Adrenal gland (tissue), 19 donors: ENCODE measurements around the gene SIRT1. TPM values are rescaled to one million over a fixed set of nuclear protein-coding genes. Genes with fewer than 3 reads are reported as not detected.
A peak's percentile ranks its signal among the peaks of the same experiment; 100 is the strongest.
"Not testable (repeated sequence)": the region's sequence is repeated elsewhere in the genome, so short reads cannot be mapped to it uniquely, and the experiment has no call there.

Experiments
- DNase-seq, 7 donors: peaks; one replicate each; pipeline ENCODE4 v3.0.0-alpha.2; 2019 to 2020
- H3K27ac ChIP-seq, 5 donors: fragments of 200-600 bp; sonication (generic) in 4 of 5; 1 replicate in 3 of 5; 2 replicates in 2 of 5; pipeline versions ENCODE4 v1.5.1 to v1.8.0; 2016 to 2020; ENCODE audit warnings: mild to moderate bottlenecking in 1 of 5
- H3K27me3 ChIP-seq: fragments of 200-600 bp; 2 replicates; pipeline ENCODE4 v1.8.0; 2021
- H3K36me3 ChIP-seq, 2 donors: fragments of 200-600 bp; replicated peaks in 1 of 2; 1 replicate in 1 of 2; 2 replicates in 1 of 2; pipeline versions ENCODE4 v1.5.1 to v1.8.0; 2018 to 2022
- H3K4me1 ChIP-seq, 2 donors: fragments of 200-600 bp; replicated peaks in 1 of 2; 1 replicate in 1 of 2; 2 replicates in 1 of 2; pipeline versions ENCODE4 v1.5.1 to v1.8.0; 2018 to 2021
- H3K4me3 ChIP-seq, 4 donors: fragments of 200-600 bp; sonication (generic) in 3 of 4; one replicate each; pipeline ENCODE4 v1.5.1; 2016 to 2018
- H3K9me3 ChIP-seq, 3 donors: fragments of 200-600 bp; sonication (generic) in 1 of 3; replicated peaks in 1 of 3; 1 replicate in 2 of 3; 2 replicates in 1 of 3; pipeline versions ENCODE4 v1.5.1 to v1.8.0; 2016 to 2021
- CTCF ChIP-seq, 6 experiments: fragments of 450-650 bp in 4 of 6; fragments of 200-600 bp in 2 of 6; sonication (generic) in 1 of 6; IDR thresholded peaks; 1 replicate in 5 of 6; 2 replicates in 1 of 6; pipeline versions ENCODE4 v1.5.1 to v1.8.0; 2016 to 2021; ENCODE audit warnings: antibody characterized with exemption in 6 of 6, mild to moderate bottlenecking in 2 of 6, moderate library complexity in 1 of 6
- POLR2A ChIP-seq, 2 donors: fragments of 450-650 bp; IDR thresholded peaks; one replicate each; pipeline ENCODE4 v1.6.1; 2017; ENCODE audit warnings: antibody characterized with exemption in 2 of 2, mild to moderate bottlenecking in 2 of 2, moderate library complexity in 1 of 2
- WGBS, 4 donors: extraction: QIAGEN DNeasy Blood & Tissue Kit in 2 of 4; methylation state at CpG; one replicate each; pipeline versions ENCODE4 v1.1.5 to v1.1.7; 2013 to 2017; 5-methylcytosine and 5-hydroxymethylcytosine counted together
- intact Hi-C, 2 donors: fragments of 100-400 bp; cut with DNase I; formaldehyde crosslinking; loops; one replicate each; pipeline versions ENCODE4 v1.14.1 to v1.15.0; 2022 to 2023
- long read RNA-seq, 10 donors: library from polyadenylated mRNA in 3 of 10; unstranded in 2 of 10; stranded (forward) in 1 of 10; transcript quantifications; one replicate each; pipeline ENCODE4 v2.0.0 and lab custom pipeline, GENCODE V29; 2021 to 2026
- polyA plus RNA-seq, 3 donors: library from polyadenylated mRNA; stranded (reverse); fragments of 200-250 nt in 2 of 3; fragments of 350-450 nt in 1 of 3; fragmentation: Illumina TruSeq in 1 of 3; extraction: RNeasy Lipid Tissue Mini Kit (QIAGEN cat#74804) in 1 of 3; gene quantifications; one replicate each; pipeline ENCODE4 v1.2.3, GENCODE V29; 2013 to 2014
- total RNA-seq, 9 donors: library from RNA; depleted of rRNA in 4 of 9; stranded (reverse); fragments of >200 nt in 4 of 9; fragments of 120-200 nt in 1 of 9; fragmentation: NEBNext Ultra II Directional in 1 of 9; extraction: Animal tissue kit (Norgen Biotek cat#: 25700) in 1 of 9; gene quantifications; one replicate each; pipeline versions ENCODE4 v1.1.0 to v1.2.4, GENCODE V29; 2013 to 2023
- donor health status: healthy with polysubstance abuse.
- donor health status: Bipolar disorder and iron deficiency.
- donor health status: DM: yes; HTN: yes; CAD: no.
- donor health status: DM: no; HTN: no; CAD: no.
- donor health status: DM: no; HTN: no; CAD: no.
- donor health status: DM: yes; HTN: yes; CAD: no.

The SIRT1 gene
- total RNA-seq: 10 to 100 TPM; 18.4 to 51.8 (median 30.6) TPM
- polyA plus RNA-seq: 10 to 100 TPM; 14.8 to 25.9 (median 15.1) TPM
- long read RNA-seq, donor 1, full-length matches to known transcripts: 4 of 4 reads
- long read RNA-seq, donor 1, partial matches to known transcripts: 0 of 4 reads
- long read RNA-seq, donor 1, other reads (novel, unspliced or antisense): 0 of 4 reads
- long read RNA-seq, donor 2, full-length matches to known transcripts: 2 of 2 reads
- long read RNA-seq, donor 2, partial matches to known transcripts: 0 of 2 reads
- long read RNA-seq, donor 2, other reads (novel, unspliced or antisense): 0 of 2 reads
- long read RNA-seq, donor 3, full-length matches to known transcripts: 1 of 1 reads
- long read RNA-seq, donor 3, partial matches to known transcripts: 0 of 1 reads
- long read RNA-seq, donor 3, other reads (novel, unspliced or antisense): 0 of 1 reads
- long read RNA-seq, donor 4, partial matches to known transcripts: 0 of 6 reads
- long read RNA-seq, donor 4, other reads (novel, unspliced or antisense): 6 of 6 reads
- long read RNA-seq, donor 5, full-length matches to known transcripts: 21 of 31 reads
- long read RNA-seq, donor 5, partial matches to known transcripts: 1 of 31 reads
- long read RNA-seq, donor 5, other reads (novel, unspliced or antisense): 9 of 31 reads
- long read RNA-seq, donor 6, partial matches to known transcripts: 0 of 2 reads
- long read RNA-seq, donor 6, other reads (novel, unspliced or antisense): 2 of 2 reads
- long read RNA-seq, donor 7, full-length matches to known transcripts: 1 of 1 reads
- long read RNA-seq, donor 7, partial matches to known transcripts: 0 of 1 reads
- long read RNA-seq, donor 7, other reads (novel, unspliced or antisense): 0 of 1 reads
- long read RNA-seq, donor 8, full-length matches to known transcripts: 9 of 9 reads
- long read RNA-seq, donor 8, partial matches to known transcripts: 0 of 9 reads
- long read RNA-seq, donor 8, other reads (novel, unspliced or antisense): 0 of 9 reads
- long read RNA-seq, donor 9, full-length matches to known transcripts: 1 of 1 reads
- long read RNA-seq, donor 9, partial matches to known transcripts: 0 of 1 reads
- long read RNA-seq, donor 9, other reads (novel, unspliced or antisense): 0 of 1 reads
- long read RNA-seq, donor 10, full-length matches to known transcripts: 1 of 1 reads
- long read RNA-seq, donor 10, partial matches to known transcripts: 0 of 1 reads
- long read RNA-seq, donor 10, other reads (novel, unspliced or antisense): 0 of 1 reads

- no peaks in the 10 kb centered on the region for H3K27me3 ChIP-seq
- intact Hi-C loops: no loop called here
- peaks cover 10 to 36% of the 10 kb centered on the region in 2 donors for H3K4me1 ChIP-seq
- peak within 1 kb of the TSS; percentile 51 to 94 (median 80) for H3K4me3 ChIP-seq
- H3K9me3 ChIP-seq: no peaks in the 10 kb centered on the region
- peaks cover 0 to 29% of the 10 kb centered on the region in 2 donors for H3K36me3 ChIP-seq
- peak; percentile 97 to 99 (median 98) for DNase-seq
- TF ChIP-seq POLR2A (IDR thresholded peaks at IDR 0.05) (peak; percentile 96), CTCF (IDR thresholded peaks at IDR 0.05) (peak in 1 of 6 experiments; percentile 7)
- H3K27ac ChIP-seq: peak within 1 kb of the TSS; percentile 72 to 99 (median 96)
- 0% methylated on average over 4 to 61 of the region's 62 CpGs for WGBS, 4 donors
These were observed at the start of gene SIRT1 for GRCh38 chr10:67884313-67884841. Gene SIRT1, plus strand, starts transcription at chr10:67884656. Its CDS starts 66 bp downstream, at chr10:67884722.

GRCh38 chr10:67835541-67836394 lies 48.7 kb upstream of the SIRT1 start:
- WGBS, 4 donors: 53 to 66% (median 59%) methylated on average over 6 of the region's 6 CpGs
- H3K9me3 ChIP-seq, intact Hi-C loops, H3K27me3 ChIP-seq, H3K4me1 ChIP-seq, H3K36me3 ChIP-seq, H3K27ac ChIP-seq, DNase-seq, H3K4me3 ChIP-seq: not testable (repeated sequence)

GRCh38 chr10:67836488-67836887 lies 48.0 kb upstream of the SIRT1 start:
- no peaks in the 10 kb centered on the region for H3K9me3 ChIP-seq
- no peak for DNase-seq

More at GRCh38 chr10:67836488-67836887, 48.0 kb upstream of the SIRT1 start:
- TF ChIP-seq CTCF (IDR thresholded peaks at IDR 0.05) (no peak), POLR2A (IDR thresholded peaks at IDR 0.05) (no peak)
- no peaks in the 10 kb centered on the region for H3K27me3 ChIP-seq
- no peak overlapping the region for H3K27ac ChIP-seq
- no peaks in the 10 kb centered on the region for H3K36me3 ChIP-seq
- H3K4me3 ChIP-seq: peak overlapping the region in 1 of 4 donors; percentile 14
- intact Hi-C loops: no loop called here
- 30 to 40% (median 36%) methylated on average over 2 of the region's 2 CpGs for WGBS, 4 donors
- H3K4me1 ChIP-seq: peaks cover 0 to 4% of the 10 kb centered on the region in 2 donors
